HuH-7.5 (cell line): Measurements from ENCODE around the gene ABHD12.
"Not testable (repeated sequence)": the region's sequence is repeated elsewhere in the genome, so short reads cannot be mapped to it uniquely, and the experiment has no call there.

Experiments used
- DNase-seq: peaks from one replicate; pipeline ENCODE4 v3.0.0; 2011; ENCODE audit warnings: low spot score

Gene ABHD12

GRCh38 chr20:25321991-25322390 is 68.6 kb downstream of the ABHD12 start:
- DNase-seq: no peak

GRCh38 chr20:25321262-25321831 is 69.3 kb downstream of the ABHD12 start:
- DNase-seq: no peak

- no peak for DNase-seq
These were observed 70.4 kb downstream of the ABHD12 start for GRCh38 chr20:25320035-25320800.

GRCh38 chr20:25319241-25320034 is 71.2 kb downstream of the ABHD12 start:
- no peak for DNase-seq

- no peak for DNase-seq
These were observed 72.0 kb downstream of the ABHD12 start for GRCh38 chr20:25318471-25319240.

- DNase-seq: no peak
These were observed 73.1 kb downstream of the ABHD12 start for GRCh38 chr20:25317351-25318075.

GRCh38 chr20:25316506-25317190 is 74.0 kb downstream of the ABHD12 start:
- no peak for DNase-seq

GRCh38 chr20:25315418-25316210 is 75.0 kb downstream of the ABHD12 start:
- no peak for DNase-seq

- DNase-seq: no peak
These were observed 75.9 kb downstream of the ABHD12 start for GRCh38 chr20:25314497-25315417.

- no peak for DNase-seq
These were observed 77.0 kb downstream of the ABHD12 start for GRCh38 chr20:25313593-25313992.

GRCh38 chr20:25312716-25313115 is 77.9 kb downstream of the ABHD12 start:
- not testable (repeated sequence) for DNase-seq

GRCh38 chr20:25310921-25311728 is 79.5 kb downstream of the ABHD12 start:
- no peak for DNase-seq

GRCh38 chr20:25310268-25310920 is 80.2 kb downstream of the ABHD12 start:
- DNase-seq: peak; percentile 98

- no peak for DNase-seq
These were observed 81.0 kb downstream of the ABHD12 start for GRCh38 chr20:25309395-25310267.

- no peak for DNase-seq
These were observed 81.8 kb downstream of the ABHD12 start for GRCh38 chr20:25308671-25309394.

GRCh38 chr20:25308083-25308491 is 82.5 kb downstream of the ABHD12 start:
- no peak for DNase-seq
